Measurements from ENCODE around the gene MT4.

GRCh38 chr16:56580391-56581048, 15.6 kb downstream of the MT4 start:
- TF ChIP-seq CTCF (IDR thresholded peaks at IDR 0.05; ENCODE audit: low read length) (no peak), EZH2phosphoT487 (IDR thresholded peaks at IDR 0.05; ENCODE audit: low read length) (no peak)

All from MM.1S (cell line).